HUES64 (cell line): Measurements from ENCODE around the gene MICU1.

ENCODE experiments used
- H3K27ac ChIP-seq: 2 replicates; pipeline ENCODE4 v1.7.0; 2013; ENCODE audit warnings: low read depth, low read length, inconsistent platforms
- H3K27me3 ChIP-seq: 2 replicates; pipeline ENCODE4 v1.6.1; 2013; ENCODE audit warnings: mild to moderate bottlenecking, low read length; ENCODE audit not compliant: insufficient read depth
- H3K36me3 ChIP-seq: 2 replicates; pipeline ENCODE4 v1.6.1; 2013; ENCODE audit warnings: mild to moderate bottlenecking, low read length; ENCODE audit not compliant: insufficient read depth
- H3K4me1 ChIP-seq: 2 replicates; pipeline ENCODE4 v1.6.1; 2013; ENCODE audit warnings: mild to moderate bottlenecking, low read length, moderate library complexity; ENCODE audit not compliant: insufficient read depth
- H3K4me3 ChIP-seq: 2 replicates; pipeline ENCODE4 v1.5.1; 2013; ENCODE audit warnings: mild to moderate bottlenecking, low read length, moderate library complexity
- H3K9ac ChIP-seq: 2 replicates; pipeline ENCODE4 v1.6.1; 2013; ENCODE audit warnings: mild to moderate bottlenecking, low read depth, low read length
- H3K9me3 ChIP-seq: 2 replicates; pipeline ENCODE4 v1.6.1; 2013; ENCODE audit warnings: low read depth, low read length; ENCODE audit not compliant: insufficient read depth
- WGBS: fragments of 150-250, 120-280 bp; methylation state at CpG from one replicate; pipeline ENCODE4 v1.1.7; 2013; ENCODE audit warnings: missing lambda C conversion rate; 5-methylcytosine and 5-hydroxymethylcytosine counted together

Gene MICU1

DNA sequence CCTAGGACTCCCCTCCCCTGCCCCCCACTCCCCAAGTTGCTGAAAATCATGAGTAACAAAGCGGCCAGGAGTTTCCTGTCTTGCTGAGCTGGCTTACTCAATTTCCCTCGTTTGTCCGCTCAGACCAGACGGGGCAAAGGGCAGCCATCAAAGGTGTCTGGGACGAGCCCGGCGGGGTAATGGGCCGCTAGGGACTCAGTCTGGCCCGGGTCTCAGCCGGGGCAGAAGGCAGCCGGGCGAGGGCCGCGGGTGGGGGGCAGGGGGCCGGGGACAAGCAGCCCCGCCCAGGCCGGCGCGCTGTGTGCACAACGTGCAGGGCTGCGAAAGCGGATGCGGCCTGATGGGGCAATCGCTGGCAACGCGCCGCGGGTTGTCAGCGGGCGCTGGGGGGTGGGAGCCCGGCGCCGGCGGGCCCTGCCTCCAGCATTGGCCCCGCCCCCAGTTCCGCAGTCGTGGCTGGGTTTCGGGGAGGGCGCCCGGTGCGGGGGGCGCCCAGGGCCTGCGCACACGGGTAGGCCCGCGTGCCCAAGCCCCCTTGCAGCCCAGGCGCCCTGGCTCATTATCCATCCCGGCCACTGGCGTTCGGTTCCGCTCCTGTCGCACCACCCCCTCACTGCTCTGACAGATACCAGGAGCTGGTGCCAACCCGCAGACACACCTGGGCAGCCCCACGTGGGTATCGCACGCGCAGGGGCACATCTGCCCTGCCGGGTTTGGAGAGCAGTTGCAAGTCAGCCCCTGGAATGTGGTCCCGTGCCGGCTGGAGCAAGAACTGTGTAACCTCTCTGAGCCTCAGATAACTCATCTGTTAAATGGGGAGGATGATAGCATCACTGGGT is 306.2 kb downstream of the MICU1 start:
- H3K4me3 ChIP-seq, result peak overlapping the region; percentile 34
- H3K4me1 ChIP-seq, result peaks cover 38% of the 10 kb centered on the region
- no peaks in the 10 kb centered on the region for H3K36me3 ChIP-seq
- 9% methylated on average over 60 of the region's 60 CpGs for WGBS
- H3K9me3 ChIP-seq, result no peaks in the 10 kb centered on the region
- H3K27me3 ChIP-seq, result no peaks in the 10 kb centered on the region
- H3K27ac ChIP-seq, result peak overlapping the region; percentile 42; the same call in 1 of the 2 replicates
- H3K9ac ChIP-seq, result peak overlapping the region; percentile 47

DNA sequence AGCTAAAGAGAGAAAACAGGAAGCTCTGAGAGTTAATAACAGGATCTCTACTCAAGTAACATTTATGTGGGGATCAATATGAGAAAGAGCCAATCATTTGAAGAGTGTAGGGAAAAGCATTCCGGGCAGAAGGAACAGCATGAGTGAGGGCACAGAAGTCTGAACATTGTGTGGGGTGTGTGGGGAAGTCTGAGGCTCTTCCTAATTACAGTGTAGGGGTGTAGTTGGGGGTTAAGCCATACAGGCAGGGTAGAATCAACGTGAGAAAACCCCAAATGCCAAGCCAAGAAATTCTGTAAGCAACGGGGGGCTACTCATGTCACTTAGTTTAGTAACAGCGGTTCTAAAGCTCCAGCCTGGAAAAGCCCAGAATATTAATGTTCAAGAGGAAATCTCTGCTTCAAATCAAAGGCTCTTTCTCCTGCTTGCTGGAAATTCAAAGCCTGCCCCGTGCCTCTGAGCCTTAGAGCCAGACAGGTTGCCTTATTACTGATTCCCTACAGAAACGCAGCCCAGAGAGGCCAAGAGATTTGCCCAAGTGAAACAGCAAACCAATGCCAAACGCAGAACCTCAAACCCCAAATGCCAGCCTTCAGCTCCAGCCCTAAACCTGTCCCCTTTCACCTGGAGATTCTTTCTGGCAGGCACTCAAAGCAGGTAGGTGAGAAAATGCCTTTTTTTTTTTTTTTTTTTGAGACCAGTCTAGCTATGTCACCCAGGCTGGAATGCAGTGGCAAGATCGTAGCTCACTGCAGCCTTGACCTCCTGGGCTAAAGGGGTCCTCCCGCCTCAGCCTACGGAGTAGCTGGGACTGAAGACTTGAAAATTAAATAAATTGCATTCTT is 307.2 kb downstream of the MICU1 start:
- no peak overlapping the region; the same call in 1 of the 2 replicates for H3K27ac ChIP-seq
- 85% methylated on average over 10 of the region's 10 CpGs for WGBS
- peak overlapping the region; percentile 34 for H3K4me3 ChIP-seq

More for the DNA sequence above, 307.2 kb downstream of the MICU1 start:
- H3K4me1 ChIP-seq, result peaks cover 38% of the 10 kb centered on the region
- no peak overlapping the region for H3K9ac ChIP-seq
- no peaks in the 10 kb centered on the region for H3K27me3 ChIP-seq
- no peaks in the 10 kb centered on the region for H3K36me3 ChIP-seq
- H3K9me3 ChIP-seq, result no peaks in the 10 kb centered on the region
